NCI-H2107 treated with DMSO at 0.1 percent for 48 hours (cell line): ENCODE results near the gene LY86.

Experiments
- DNase-seq: peaks from one replicate; lab custom pipeline; 2025; ENCODE audit not compliant: unreplicated experiment; lab: John Stamatoyannopoulos, UW

Gene LY86

DNA sequence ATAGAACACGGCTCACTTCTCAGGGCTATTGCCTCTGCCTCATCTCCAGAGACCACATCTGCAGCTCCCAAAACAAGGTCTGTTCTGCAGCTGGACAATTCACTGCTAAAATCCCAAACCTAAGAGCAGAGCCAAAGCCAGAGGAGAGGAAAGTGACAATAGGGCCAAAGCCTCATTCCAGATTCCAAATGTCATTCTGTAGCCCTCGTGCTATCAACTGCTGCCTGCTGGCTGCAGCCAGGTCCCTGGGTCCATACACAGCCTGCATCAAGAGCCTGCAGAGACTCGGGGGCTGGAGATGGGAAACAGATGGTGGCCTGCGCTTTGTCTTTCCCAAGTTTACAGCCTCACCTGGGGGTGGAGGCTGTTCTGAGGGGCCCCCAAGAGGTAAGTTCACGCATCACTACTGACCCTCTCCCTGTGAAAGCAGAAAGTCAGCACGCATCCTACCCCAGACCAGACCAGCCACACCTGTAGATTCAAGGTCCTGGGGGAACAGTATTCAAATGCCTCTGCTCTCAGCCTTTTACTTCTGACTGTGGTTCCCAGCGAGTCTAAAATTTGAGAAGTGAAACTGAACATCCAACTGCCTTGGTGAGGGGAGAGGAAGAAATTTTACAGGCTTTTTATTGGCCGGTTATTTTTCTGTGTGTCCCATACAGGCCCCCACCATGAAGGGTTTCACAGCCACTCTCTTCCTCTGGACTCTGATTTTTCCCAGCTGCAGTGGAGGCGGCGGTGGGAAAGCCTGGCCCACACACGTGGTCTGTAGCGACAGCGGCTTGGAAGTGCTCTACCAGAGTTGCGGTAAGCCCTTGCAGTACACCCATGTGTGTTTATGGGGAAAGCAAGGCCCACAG, at the start of gene LY86:
Gene LY86, plus strand, starts transcription at position 657 of the 860 bp plus-strand sequence. Its CDS starts 15 bp downstream, at position 672.
- DNase-seq = no peak

- DNase-seq = no peak
Observed at GRCh38 chr6:6539036-6539435, 49.5 kb upstream of the LY86 start.

DNA sequence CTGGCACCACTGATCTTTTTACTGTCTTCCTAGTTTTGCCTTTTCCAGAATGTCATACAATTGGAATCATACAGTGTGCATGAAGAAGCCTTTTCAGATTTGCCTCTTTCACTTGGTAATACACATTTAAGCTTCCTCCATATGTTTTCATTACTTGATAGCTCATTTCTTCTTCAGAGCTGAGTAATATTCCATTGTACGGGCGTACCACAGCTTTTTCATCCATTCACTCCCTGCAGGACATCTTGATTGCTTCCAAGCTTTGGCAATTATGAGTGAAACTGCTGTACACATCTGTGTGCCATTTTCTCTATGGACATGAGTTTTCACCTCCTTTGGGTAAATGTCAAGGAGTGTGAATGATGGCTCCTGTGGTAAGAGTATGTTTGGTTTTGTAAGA, 46.2 kb upstream of the LY86 start:
- DNase-seq = no peak

DNA sequence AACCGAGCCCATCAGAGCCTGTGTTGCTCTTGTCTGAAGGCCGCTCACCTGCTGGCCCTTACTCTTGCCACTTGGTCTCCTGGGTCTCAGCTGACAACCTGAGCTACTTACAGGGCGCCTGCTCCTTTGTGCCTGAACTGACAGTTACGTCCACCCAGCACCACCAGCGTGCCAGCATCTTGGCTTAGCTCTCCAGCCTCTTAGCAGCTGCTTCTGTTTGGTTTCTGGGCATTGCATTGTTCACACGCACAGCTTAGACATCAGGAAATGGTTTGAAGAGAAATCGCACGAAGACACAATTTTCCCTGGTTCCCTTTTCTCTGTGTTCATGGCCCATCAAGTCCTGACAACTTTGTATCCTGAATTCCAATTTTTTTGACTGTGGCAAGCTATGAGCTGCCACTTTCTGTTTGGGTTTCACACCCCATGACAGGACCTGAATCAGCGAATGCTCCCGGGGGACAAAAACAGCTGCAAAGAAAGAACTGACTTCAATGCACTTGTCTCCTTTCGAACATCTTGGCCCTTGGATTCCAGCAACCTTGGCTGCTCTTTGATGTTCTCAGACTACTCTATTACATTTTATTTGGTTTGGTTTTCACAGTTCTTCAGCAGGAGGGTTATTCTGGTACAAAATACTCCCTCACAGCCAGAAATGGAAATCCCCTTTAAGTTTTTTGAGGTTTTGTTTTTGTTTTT, 45.2 kb upstream of the LY86 start:
- no peak for DNase-seq

GRCh38 chr6:6545616-6546317, 42.8 kb upstream of the LY86 start:
- no peak for DNase-seq

DNA sequence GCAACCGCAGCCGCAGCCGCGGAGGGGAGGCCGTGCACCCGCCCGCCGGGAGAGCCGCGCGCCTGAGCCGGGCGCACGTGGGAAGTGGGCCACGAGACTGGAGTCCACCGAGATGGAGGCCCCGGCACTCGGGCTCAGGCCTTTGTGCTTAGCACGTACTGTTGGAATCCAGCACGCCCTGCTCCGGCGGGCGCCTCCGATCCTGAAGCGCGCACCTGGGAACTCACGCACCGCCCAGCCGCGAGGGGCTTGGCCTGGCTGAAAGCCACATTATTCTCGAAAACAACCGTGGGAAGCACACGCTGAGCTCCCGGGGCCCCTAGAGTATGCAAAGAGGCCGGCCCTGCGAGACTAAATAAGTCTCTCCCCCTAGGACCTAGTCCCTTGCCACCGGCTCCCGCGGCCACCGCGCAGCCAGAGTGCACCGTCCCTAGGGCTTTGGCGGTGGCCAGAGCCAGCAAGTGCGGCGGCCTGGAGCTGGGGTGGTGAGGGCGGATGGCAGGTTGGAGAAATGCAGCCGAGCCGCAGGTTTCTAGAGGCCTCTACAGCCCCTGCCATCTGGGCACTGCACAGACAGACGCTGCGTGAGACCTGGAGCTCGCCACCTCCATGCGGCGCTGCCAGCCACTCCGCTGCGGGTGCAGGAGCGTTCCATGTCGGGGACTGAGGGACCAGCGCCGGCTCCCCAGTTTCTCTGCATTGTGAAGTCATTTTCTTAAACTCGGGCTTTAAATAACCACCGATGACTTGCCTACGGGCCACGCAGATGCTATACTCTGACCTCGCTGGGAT, 42.0 kb upstream of the LY86 start:
- DNase-seq = no peak

GRCh38 chr6:6547110-6547879, 41.2 kb upstream of the LY86 start:
- peak; percentile 62 for DNase-seq

- no peak for DNase-seq
Observed at GRCh38 chr6:6556161-6556737, 32.3 kb upstream of the LY86 start.

- DNase-seq = peak; percentile 8
Observed at GRCh38 chr6:6556738-6557503, 31.6 kb upstream of the LY86 start.

GRCh38 chr6:6557504-6557839, 31.0 kb upstream of the LY86 start:
- DNase-seq = no peak

DNA sequence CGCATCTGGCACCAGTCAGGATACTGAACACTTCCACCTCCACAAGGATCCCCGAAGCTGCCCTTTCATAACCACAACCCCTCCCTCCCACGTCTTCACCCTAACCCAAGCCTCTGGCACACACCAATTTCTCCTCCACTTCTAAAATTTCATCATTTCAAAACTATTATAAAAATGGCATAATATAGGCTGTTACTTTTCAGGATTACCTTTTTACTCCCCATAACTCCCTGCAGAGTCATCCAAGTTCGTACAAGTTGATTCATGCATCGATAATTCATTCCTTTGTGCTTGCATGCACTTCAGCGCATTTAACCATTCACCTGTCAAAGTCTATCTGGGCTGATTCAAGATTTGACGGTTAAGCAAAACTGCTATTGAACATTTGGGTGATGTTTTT, 30.6 kb upstream of the LY86 start:
- DNase-seq = no peak

DNA sequence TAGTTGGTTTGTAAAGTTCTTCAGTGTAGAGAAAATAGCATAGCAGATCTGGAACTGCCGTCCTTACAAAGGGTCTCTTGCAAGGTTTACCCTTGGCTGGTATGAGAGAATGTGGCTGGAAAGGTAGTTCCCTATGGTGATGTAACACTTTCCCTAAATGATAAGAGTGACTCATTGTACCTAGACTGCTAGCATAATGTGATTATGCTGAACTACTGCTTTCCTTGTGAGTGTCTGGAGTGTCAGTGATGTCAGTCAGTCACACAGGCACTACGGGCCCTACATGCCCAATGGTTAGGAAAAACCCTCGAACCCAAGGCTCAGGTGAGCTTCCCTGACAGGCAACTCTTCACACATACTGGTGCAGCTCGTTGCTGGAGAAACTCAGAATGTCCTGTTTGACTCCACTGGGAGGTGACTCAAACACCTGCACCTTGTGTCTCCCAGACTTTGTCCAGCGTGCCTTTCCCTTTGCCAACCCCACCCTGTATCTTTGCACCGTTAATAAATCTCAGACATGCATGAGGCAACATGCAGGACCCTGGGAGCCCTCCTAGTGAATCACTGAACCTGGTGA, 28.4 kb upstream of the LY86 start:
- no peak for DNase-seq

DNA sequence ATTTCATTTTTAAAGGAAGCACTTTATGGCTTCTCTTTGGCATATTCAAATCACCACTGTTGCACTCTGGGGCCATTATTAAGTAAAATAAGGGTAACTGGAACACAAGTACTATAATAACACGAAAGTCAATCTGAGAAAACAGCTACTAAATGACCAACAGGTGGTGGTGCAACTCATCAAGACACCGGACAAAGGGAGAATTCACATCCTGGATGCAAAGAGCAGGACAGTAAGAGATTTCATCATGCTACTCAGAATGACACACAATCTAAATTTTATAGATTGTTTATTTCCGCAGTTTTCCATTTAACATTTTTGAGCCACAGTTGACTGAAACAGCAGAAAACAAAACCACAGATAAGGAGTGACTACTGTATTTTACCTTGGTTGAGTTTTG, 27.6 kb upstream of the LY86 start:
- DNase-seq = no peak

- no peak for DNase-seq
Observed at GRCh38 chr6:6564154-6564553, 24.4 kb upstream of the LY86 start.

- DNase-seq = no peak
Observed at GRCh38 chr6:6565069-6565468, 23.5 kb upstream of the LY86 start.

DNA sequence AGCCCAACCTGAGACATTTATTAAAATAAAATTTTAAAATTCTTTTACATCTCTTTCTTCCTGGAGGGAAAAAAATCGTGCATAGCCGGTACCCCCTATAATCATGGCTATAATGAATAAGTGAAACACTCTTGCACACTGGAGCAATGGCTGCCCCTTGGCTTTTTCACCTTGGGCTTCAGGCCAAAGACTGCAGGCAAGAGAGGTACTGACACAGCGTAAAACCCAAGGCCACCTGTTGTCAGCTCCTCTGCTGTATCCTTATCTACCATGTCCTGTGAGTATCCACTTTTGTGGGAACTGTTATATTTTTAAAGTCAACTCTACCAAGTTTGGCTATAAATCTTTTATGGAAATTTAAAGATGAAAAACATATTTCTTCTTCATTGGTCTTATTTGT, 23.0 kb upstream of the LY86 start:
- no peak for DNase-seq

DNA sequence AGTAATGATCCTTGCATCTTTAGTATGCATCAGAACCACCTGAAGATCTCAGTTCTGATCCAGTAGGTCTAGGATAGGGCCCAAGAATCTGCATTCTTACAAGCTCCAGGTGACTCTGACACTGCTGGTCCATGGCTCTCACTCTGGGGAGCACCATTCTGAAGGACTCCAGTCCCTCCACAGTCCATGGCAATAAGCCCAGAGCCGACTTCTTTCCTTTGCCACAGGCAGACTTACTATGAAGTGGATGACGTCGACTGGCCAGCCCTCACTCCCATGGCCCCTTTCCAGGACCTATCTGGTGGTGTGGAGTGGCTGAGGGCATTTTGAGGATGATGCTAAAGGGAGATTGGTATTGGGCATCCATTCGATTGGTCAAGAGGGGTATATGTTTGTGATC, 21.8 kb upstream of the LY86 start:
- no peak for DNase-seq

- no peak for DNase-seq
Observed at GRCh38 chr6:6569096-6569810, 19.3 kb upstream of the LY86 start.
